K562 (cell line): ENCODE data around the gene EFHC1. TPM values are rescaled to one million over a fixed set of nuclear protein-coding genes. Genes with fewer than 3 reads are reported as not detected.

Experiments used
- ATAC-seq: fragments of 200-7000 bp; cut with Tn5 transposase; 3 replicates; pipeline ENCODE4 v1.9.1; 2020; ENCODE audit warnings: moderate library complexity
- BruUV-seq: library from RNA; stranded (reverse); fragments of 400-500 nt; replicated peaks from 2 replicates; lab custom pipeline; 2021; lab: Mats Ljungman, UMichigan
- CTCF ChIA-PET: fragments of 300-600 bp; formaldehyde crosslinking; extraction: SDS; loops from one replicate; lab custom pipeline; 2021; ENCODE audit warnings: low intra/inter-chr PET ratio; lab: Yijun Ruan, JAX
- POLR2A ChIA-PET: fragments of 300-600, 350-650 bp; sonication (Branson Sonifier 250); formaldehyde crosslinking; extraction: SDS; loops from one replicate; lab custom pipeline; 2021; ENCODE audit warnings: antibody characterized with exemption, inconsistent platforms; lab: Yijun Ruan, JAX
- DNase-seq, 4 experiments: peaks; one replicate each; pipeline versions ENCODE4 v3.0.0 to v3.0.0-alpha.2; 2011 to 2018; ENCODE audit warnings: low spot score in 3 of 4, mixed read lengths in 3 of 4; ENCODE audit errors: extremely low read depth in 1 of 4
- FAIRE-seq: peaks from 2 replicates; lab custom pipeline; 2011; peaks lifted over from hg19 to GRCh38; lab: Jason Lieb, UNC
- H2AFZ ChIP-seq: 2 replicates; pipeline ENCODE4 v1.6.0; 2011; ENCODE audit warnings: low read depth, low read length, control low read depth, inconsistent platforms
- H3K27ac ChIP-seq: fragments of 200-600 bp; 3 replicates; pipeline ENCODE4 v1.8.0; 2011; ENCODE audit warnings: low read depth, mild to moderate bottlenecking, control low read depth, inconsistent platforms, low read length, moderate library complexity, mixed read lengths; ENCODE audit errors: extremely low read depth
- H3K27me3 ChIP-seq, 2 experiments: fragments of 300-600 bp in 1 of 2; 2 replicates in 1 of 2; 3 replicates in 1 of 2; pipeline versions ENCODE4 v1.6.0 to v1.8.0; 2011; ENCODE audit warnings: inconsistent platforms in 2 of 2, low read length in 2 of 2, mild to moderate bottlenecking in 1 of 2, mixed read lengths in 1 of 2, moderate library complexity in 1 of 2; ENCODE audit not compliant: control insufficient read depth in 2 of 2, insufficient read depth in 2 of 2
- H3K36me3 ChIP-seq: fragments of 300-600 bp; 3 replicates; pipeline ENCODE4 v1.8.0; 2011; ENCODE audit warnings: mild to moderate bottlenecking, low read length, inconsistent platforms; ENCODE audit not compliant: control insufficient read depth, insufficient read depth
- H3K4me1 ChIP-seq, 2 experiments: fragments of 200-600 bp in 1 of 2; replicated peaks in 1 of 2; 2 replicates in 1 of 2; 3 replicates in 1 of 2; pipeline versions ENCODE4 v1.5.1 to v1.8.0; 2011; ENCODE audit warnings: inconsistent platforms in 2 of 2, low read length in 2 of 2, mild to moderate bottlenecking in 1 of 2, mixed read lengths in 1 of 2, moderate library complexity in 1 of 2; ENCODE audit not compliant: control insufficient read depth in 2 of 2, insufficient read depth in 2 of 2
- H3K4me2 ChIP-seq: 2 replicates; pipeline ENCODE4 v1.6.1; 2011; ENCODE audit warnings: low read length, control low read depth, inconsistent platforms, mixed read lengths; ENCODE audit not compliant: insufficient read depth
- H3K4me3 ChIP-seq: fragments of 200-600 bp; sonication (generic), shearing (Covaris generic); 2 replicates; pipeline ENCODE4 v1.5.1; 2016; ENCODE audit warnings: control low read depth, inconsistent platforms
- H3K79me2 ChIP-seq: fragments of 200-600 bp; 3 replicates; pipeline ENCODE4 v1.8.0; 2011; ENCODE audit warnings: low read length, inconsistent platforms; ENCODE audit not compliant: control insufficient read depth, insufficient read depth
- H3K9ac ChIP-seq, 2 experiments: 2 replicates each; pipeline versions ENCODE4 v1.6.0 to v1.6.1; 2011; ENCODE audit warnings: low read depth in 2 of 2, low read length in 2 of 2, control low read depth in 1 of 2, inconsistent platforms in 1 of 2, mild to moderate bottlenecking in 1 of 2, mixed read lengths in 1 of 2; ENCODE audit not compliant: insufficient read depth in 1 of 2
- H3K9me1 ChIP-seq: one replicate; pipeline ENCODE4 v1.6.0; 2011; ENCODE audit warnings: inconsistent platforms, mild to moderate bottlenecking, low read length, moderate library complexity; ENCODE audit not compliant: control insufficient read depth, insufficient read depth
- H3K9me3 ChIP-seq: replicated peaks from 2 replicates; pipeline ENCODE4 v1.5.1; 2011; ENCODE audit warnings: low read depth, low read length, inconsistent platforms; ENCODE audit not compliant: control insufficient read depth, insufficient read depth
- H4K20me1 ChIP-seq: replicated peaks from 2 replicates; pipeline ENCODE4 v1.6.1; 2011; ENCODE audit warnings: low read length, inconsistent platforms, mixed read lengths; ENCODE audit not compliant: control insufficient read depth, insufficient read depth
- ASH1L ChIP-seq: fragments of 450-650 bp; IDR thresholded peaks from 2 replicates; pipeline ENCODE4 v1.6.1; 2018; ENCODE audit warnings: borderline replicate concordance, mild to moderate bottlenecking, low read depth; ENCODE audit not compliant: partially characterized antibody
- ATF3 ChIP-seq, 2 experiments: fragments of 450-650 bp in 1 of 2; sonication (generic) in 1 of 2; formaldehyde crosslinking in 1 of 2; IDR thresholded peaks in 1 of 2; conservative IDR thresholded peaks in 1 of 2; 2 replicates each; pipeline versions ENCODE4 v1.6.1 to v1.8.1; 2016 to 2023; ENCODE audit warnings: mild to moderate bottlenecking in 2 of 2, moderate library complexity in 2 of 2, inconsistent platforms in 1 of 2, missing genetic modification reagents in 1 of 2
- ATF7 ChIP-seq: fragments of 450-650 bp; IDR thresholded peaks from 2 replicates; pipeline ENCODE4 v1.7.1; 2014; ENCODE audit warnings: mild to moderate bottlenecking, moderate library complexity
- CC2D1A ChIP-seq: fragments of 450-650 bp; IDR thresholded peaks from 2 replicates; pipeline ENCODE4 v1.6.1; 2017; ENCODE audit warnings: mild to moderate bottlenecking
- ILK ChIP-seq: fragments of 450-650 bp; IDR thresholded peaks from 2 replicates; pipeline ENCODE4 v1.6.1; 2016; ENCODE audit warnings: missing genetic modification characterization, low read depth, mild to moderate bottlenecking, missing compliant biosample characterization, moderate library complexity, borderline replicate concordance
- NFATC3 ChIP-seq: fragments of 450-650 bp; IDR thresholded peaks from 2 replicates; pipeline ENCODE4 v1.6.1; 2017; ENCODE audit warnings: mild to moderate bottlenecking
- RCOR1 ChIP-seq, 2 experiments: IDR thresholded peaks; 2 replicates each; pipeline ENCODE4 v1.6.1; 2012; ENCODE audit warnings: low read depth in 2 of 2, low read length in 2 of 2, borderline replicate concordance in 1 of 2, improper control_type of control experiment in 1 of 2
- USF1 ChIP-seq: sonication (generic); formaldehyde crosslinking; IDR thresholded peaks from 2 replicates; pipeline ENCODE4 v1.9.0; 2022; ENCODE audit warnings: mild to moderate bottlenecking, missing genetic modification reagents
- ZNF583 ChIP-seq: fragments of 250-450 bp; sonication (Bioruptor Pico); IDR thresholded peaks from 2 replicates; pipeline ENCODE4 v1.4.0; 2020
- WGBS: fragments of 100-300 bp; shearing (Covaris generic); methylation state at CpG from one replicate; pipeline ENCODE4 v1.1.6; 2016; ENCODE audit warnings: low coverage, mixed read lengths; ENCODE audit not compliant: insufficient coverage; ENCODE audit errors: missing lambda C conversion rate; 5-methylcytosine and 5-hydroxymethylcytosine counted together
- in situ Hi-C: fragments of 300-500 bp; cut with MboI; formaldehyde crosslinking; loops from 4 replicates; pipeline ENCODE4 v1.15.0; 2018; ENCODE audit warnings: inconsistent platforms, mixed read lengths
- intact Hi-C: fragments of 100-400 bp; cut with micrococcal nuclease; formaldehyde crosslinking; loops from 2 replicates; pipeline ENCODE4 v1.14.2; 2022
- polyA plus RNA-seq, 8 experiments: library from polyadenylated mRNA; depleted of rRNA in 4 of 8; stranded (reverse) in 5 of 8; unstranded in 3 of 8; fragments of >200 nt; fragmentation: Nextera tagmentation in 2 of 8; fragmentation: Illumina TruSeq in 1 of 8; extraction: Ambion mirVana in 2 of 8; extraction: Trizol in 1 of 8; gene quantifications; 2 replicates each; pipeline versions ENCODE4 v1.2.1 to v1.2.3, GENCODE V29; 2011 to 2014; ENCODE audit warnings: inconsistent platforms in 1 of 8, missing spikeins in 1 of 8
- total RNA-seq, 7 experiments: library from RNA; depleted of rRNA in 6 of 7; stranded (reverse); fragments of >200 nt in 6 of 7; fragmentation: Illumina TruSeq in 2 of 7; extraction: Trizol in 2 of 7; gene quantifications; 2 replicates each; pipeline versions ENCODE4 v1.2.1 to v1.2.3, GENCODE V29; 2011 to 2021; ENCODE audit warnings: low replicate concordance in 1 of 7

The EFHC1 gene
- total and polyA plus RNA-seq, 9 of the 15 experiments (the other 6 are each of a cell fraction or from before 2014, with no cell fraction given) = 9.5 to 31.0 (median 14.9) TPM

- DNase-seq (no peak), ATAC-seq (no peak), FAIRE-seq (no peak)
- WGBS = 81% methylated on average over 4 of the region's 4 CpGs
- Histone ChIP-seq H3K27ac (no peak overlapping the region), H3K4me1 (no peaks in the 10 kb centered on the region), H3K9me3 (no peaks in the 10 kb centered on the region), H3K79me2 (no peaks in the 10 kb centered on the region), H3K4me3 (no peak overlapping the region), H4K20me1 (no peaks in the 10 kb centered on the region), H3K9me1 (no peaks in the 10 kb centered on the region), H3K27me3 (no peaks in the 10 kb centered on the region), H3K4me2 (no peak overlapping the region), H2AFZ (no peak overlapping the region), H3K36me3 (peaks cover 9% of the 10 kb centered on the region; the same call in 1 of the 3 replicates), H3K9ac (no peak overlapping the region)
- BruUV-seq = no TSS peak
- TF ChIP-seq ILK (no peak), CC2D1A (no peak), USF1 (CRISPR knock-in tag) (no peak), NFATC3 (no peak)
- ChIA-PET POLR2A (no interaction called here), CTCF (no interaction called here)
- intact Hi-C loops = no loop called here
- in situ Hi-C loops = no loop called here
Measured at GRCh38 chr6:52531396-52531795, 111.3 kb downstream of the EFHC1 start.

- no peak for ATAC-seq
- Histone ChIP-seq H2AFZ (no peak overlapping the region), H3K79me2 (no peaks in the 10 kb centered on the region), H3K4me1 (no peaks in the 10 kb centered on the region), H4K20me1 (no peaks in the 10 kb centered on the region), H3K9me1 (no peaks in the 10 kb centered on the region), H3K9me3 (no peaks in the 10 kb centered on the region), H3K9ac (no peak overlapping the region), H3K36me3 (peaks cover 9% of the 10 kb centered on the region; the same call in 1 of the 3 replicates), H3K27ac (no peak overlapping the region), H3K4me3 (no peak overlapping the region), H3K4me2 (no peak overlapping the region), H3K27me3 (no peaks in the 10 kb centered on the region)
- no peak for DNase-seq
- intact Hi-C loops (no loop called here), in situ Hi-C loops (no loop called here)
- CTCF ChIA-PET = no interaction called here
- 93% methylated on average over 1 of the region's 1 CpG for WGBS
- BruUV-seq = no TSS peak
- TF ChIP-seq ATF7 (no peak), RCOR1 (IDR thresholded peaks at IDR 0.05; ENCODE audit: borderline replicate concordance in 1 of 2, low read depth in 2 of 2, low read length in 2 of 2) (no peak), ZNF583 (no peak), ASH1L (no peak), ATF3 (IDR thresholded peaks at IDR 0.05) (no peak), ATF3 (CRISPR knock-in tag; conservative IDR thresholded peaks at IDR 0.05) (no peak)
- POLR2A ChIA-PET = no interaction called here
- no peak for FAIRE-seq
Measured at GRCh38 chr6:52531834-52532233, 111.7 kb downstream of the EFHC1 start.
